Measurements from ENCODE around the gene BNC2.

DNA sequence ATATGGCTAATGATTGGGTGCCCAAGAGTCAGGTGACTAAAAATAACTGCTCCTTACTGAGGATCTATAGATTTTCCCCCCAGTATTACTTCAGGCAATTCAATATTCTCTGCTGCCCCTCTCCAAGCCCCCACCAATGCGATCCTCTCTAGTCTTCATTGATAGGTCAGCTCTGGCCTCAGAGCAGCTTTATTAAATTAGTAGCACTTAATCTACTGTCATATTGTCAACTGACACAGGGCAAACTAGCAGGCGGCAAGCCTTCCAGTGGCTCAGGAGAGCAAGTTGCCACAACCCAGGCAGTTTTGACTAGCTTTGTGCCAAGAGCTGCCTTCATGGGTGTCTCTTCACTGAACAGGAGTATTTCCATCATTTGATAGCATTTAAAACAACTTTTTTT, 462.9 kb downstream of the BNC2 start:
- TF ChIP-seq MAZ (IDR thresholded peaks at IDR 0.05; ENCODE audit: borderline replicate concordance, low read depth, low read length) (no peak), POLR2A (IDR thresholded peaks at IDR 0.05; ENCODE audit: low read depth, low read length) (no peak)
- TF ChIP-seq, protein P1, sequence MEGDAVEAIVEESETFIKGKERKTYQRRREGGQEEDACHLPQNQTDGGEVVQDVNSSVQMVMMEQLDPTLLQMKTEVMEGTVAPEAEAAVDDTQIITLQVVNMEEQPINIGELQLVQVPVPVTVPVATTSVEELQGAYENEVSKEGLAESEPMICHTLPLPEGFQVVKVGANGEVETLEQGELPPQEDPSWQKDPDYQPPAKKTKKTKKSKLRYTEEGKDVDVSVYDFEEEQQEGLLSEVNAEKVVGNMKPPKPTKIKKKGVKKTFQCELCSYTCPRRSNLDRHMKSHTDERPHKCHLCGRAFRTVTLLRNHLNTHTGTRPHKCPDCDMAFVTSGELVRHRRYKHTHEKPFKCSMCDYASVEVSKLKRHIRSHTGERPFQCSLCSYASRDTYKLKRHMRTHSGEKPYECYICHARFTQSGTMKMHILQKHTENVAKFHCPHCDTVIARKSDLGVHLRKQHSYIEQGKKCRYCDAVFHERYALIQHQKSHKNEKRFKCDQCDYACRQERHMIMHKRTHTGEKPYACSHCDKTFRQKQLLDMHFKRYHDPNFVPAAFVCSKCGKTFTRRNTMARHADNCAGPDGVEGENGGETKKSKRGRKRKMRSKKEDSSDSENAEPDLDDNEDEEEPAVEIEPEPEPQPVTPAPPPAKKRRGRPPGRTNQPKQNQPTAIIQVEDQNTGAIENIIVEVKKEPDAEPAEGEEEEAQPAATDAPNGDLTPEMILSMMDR (conservative IDR thresholded peaks at IDR 0.05; ENCODE audit: low read depth, low read length): no peak
